ENCODE measurements around the gene DCTN2. TPM values are rescaled to one million over a fixed set of nuclear protein-coding genes. Genes with fewer than 3 reads are reported as not detected.

DCTN2 gene
- polyA plus RNA-seq, 1 experiment, result 167 TPM

- Histone ChIP-seq H3K36me3 (ENCODE audit: control insufficient read depth, insufficient read depth, low read length) (peaks cover 10% of the 10 kb centered on the region), H3K4me3 (ENCODE audit: low read depth, low read length) (peak overlapping the region; percentile 96), H3K27me3 (ENCODE audit: control insufficient read depth, insufficient read depth, low read length) (no peaks in the 10 kb centered on the region)
- POLR2A ChIA-PET, result no interaction called here
- CTCF ChIA-PET, result interaction anchor here (1.2 kb wide), 1 partner anchor 23 kb away, joined by 3 read pairs; no protein-coding TSS in a partner anchor
- TF ChIP-seq CTCF (IDR thresholded peaks at IDR 0.05; ENCODE audit: insufficient read depth, low read depth, low read length), result no peak
- no peak for DNase-seq (ENCODE audit: low read depth)
Measured at GRCh38 chr12:57489157-57489641, 57.8 kb downstream of the DCTN2 start.

DNA sequence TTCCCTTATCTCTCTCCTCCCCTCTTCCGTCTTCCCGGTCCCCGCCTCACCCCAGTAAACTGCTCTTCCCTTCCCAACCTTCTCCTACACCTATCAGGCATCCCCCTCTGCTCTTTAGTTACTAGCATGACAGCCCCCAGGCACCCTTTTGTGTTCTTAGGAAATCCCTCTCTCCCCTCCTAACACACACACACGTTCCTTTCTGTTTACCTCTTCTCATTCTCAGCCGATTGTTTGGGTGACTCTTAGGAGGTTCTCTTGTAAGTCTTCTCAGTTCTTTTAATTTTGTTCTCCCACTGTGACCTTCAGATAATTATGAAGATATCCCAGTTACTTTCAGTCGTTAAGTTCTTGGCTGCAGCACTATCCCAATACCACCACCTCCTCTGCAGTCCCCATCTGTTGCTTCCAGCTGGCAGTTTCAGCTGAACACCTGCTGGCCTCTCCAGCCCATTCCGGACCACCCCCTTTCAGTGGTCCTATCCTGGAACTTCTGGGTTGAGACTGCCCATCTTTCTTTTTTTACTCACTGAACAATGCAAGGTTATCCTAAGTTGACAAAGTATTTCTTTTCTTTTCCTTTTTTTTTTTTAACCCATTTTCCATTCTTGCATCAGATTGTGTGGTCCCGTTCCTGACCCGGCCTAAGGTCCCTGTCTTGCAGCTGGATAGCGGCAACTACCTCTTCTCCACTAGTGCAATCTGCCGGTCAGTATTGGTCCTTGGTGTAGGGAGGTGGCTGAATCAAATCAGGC is 58.4 kb downstream of the DCTN2 start:
- no peak for DNase-seq (ENCODE audit: low read depth)
- ChIA-PET POLR2A (no interaction called here), CTCF (interaction anchor here (1.2 kb wide), 1 partner anchor 24 kb away, joined by 3 read pairs; no protein-coding TSS in a partner anchor)
- Histone ChIP-seq H3K4me3 (ENCODE audit: low read depth, low read length) (peak overlapping the region; percentile 96), H3K27me3 (ENCODE audit: control insufficient read depth, insufficient read depth, low read length) (no peaks in the 10 kb centered on the region), H3K36me3 (ENCODE audit: control insufficient read depth, insufficient read depth, low read length) (peaks cover 10% of the 10 kb centered on the region)
- no peak for TF ChIP-seq CTCF (IDR thresholded peaks at IDR 0.05; ENCODE audit: insufficient read depth, low read depth, low read length)

GRCh38 chr12:57487597-57488401 is 59.2 kb downstream of the DCTN2 start, which contains the start of gene MARS1:
Gene MARS1, plus strand, starts transcription at chr12:57488068. Its CDS starts 23 bp downstream, at chr12:57488091.
- no peak for TF ChIP-seq CTCF (IDR thresholded peaks at IDR 0.05; ENCODE audit: insufficient read depth, low read depth, low read length)
- ChIA-PET CTCF (interaction anchor here (1.1 to 1.2 kb wide), 2 partner anchors 25 to 29 kb away, joined by 3 to 4 read pairs; partner anchors contain the start of gene GLI1), POLR2A (no interaction called here)

GRCh38 chr12:57487055-57487596 is 59.9 kb downstream of the DCTN2 start:
- H3K36me3 ChIP-seq (ENCODE audit: control insufficient read depth, insufficient read depth, low read length), result peaks cover 7% of the 10 kb centered on the region
- POLR2A ChIA-PET, result no interaction called here
- H3K4me3 ChIP-seq (ENCODE audit: low read depth, low read length), result peak overlapping the region; percentile 30; the same call in 1 of the 2 replicates
- DNase-seq (ENCODE audit: low read depth), result no peak
- TF ChIP-seq CTCF (IDR thresholded peaks at IDR 0.05; ENCODE audit: insufficient read depth, low read depth, low read length), result no peak
- CTCF ChIA-PET, result interaction anchor here (1.1 kb wide), 1 partner anchor 28 kb away, joined by 4 read pairs; the partner anchor contains the start of gene GLI1
- no peaks in the 10 kb centered on the region for H3K27me3 ChIP-seq (ENCODE audit: control insufficient read depth, insufficient read depth, low read length)

More at GRCh38 chr12:57487597-57488401, 59.2 kb downstream of the DCTN2 start, which contains the start of gene MARS1:
- H3K27me3 ChIP-seq (ENCODE audit: control insufficient read depth, insufficient read depth, low read length), result no peaks in the 10 kb centered on the region
- DNase-seq (ENCODE audit: low read depth), result peak; percentile 92
- H3K4me3 ChIP-seq (ENCODE audit: low read depth, low read length), result peak within 1 kb of the TSS; percentile 96
- peaks cover 10% of the 10 kb centered on the region for H3K36me3 ChIP-seq (ENCODE audit: control insufficient read depth, insufficient read depth, low read length)

Data from BJ (cell line).